ENCODE results near the gene SLC30A3.
"Not testable (repeated sequence)": the region's sequence is repeated elsewhere in the genome, so short reads cannot be mapped to it uniquely, and the experiment has no call there.

The SLC30A3 gene

GRCh38 chr2:27262379-27263286 is at the start of gene SLC30A3:
Gene SLC30A3, minus strand, starts transcription at chr2:27263047. Its CDS starts 141 bp downstream, at chr2:27262906.
- ATAC-seq, result peak; percentile 58 to 59

- no peak for ATAC-seq
Observed at GRCh38 chr2:27312152-27312551, 49.3 kb upstream of the SLC30A3 start.

- no peak for ATAC-seq
Observed at GRCh38 chr2:27309651-27310050, 46.8 kb upstream of the SLC30A3 start.

GRCh38 chr2:27308359-27308881 is 45.6 kb upstream of the SLC30A3 start, which contains the start of gene UCN:
Gene UCN, minus strand, starts transcription at chr2:27308445. Its CDS starts 550 bp downstream, at chr2:27307895.
- ATAC-seq, result no peak

- no peak for ATAC-seq
Observed at GRCh38 chr2:27307545-27308358, 44.9 kb upstream of the SLC30A3 start.

- no peak for ATAC-seq
Observed at GRCh38 chr2:27307287-27307544, 44.4 kb upstream of the SLC30A3 start.

- peak; percentile 47 to 56 for ATAC-seq
Observed at GRCh38 chr2:27306573-27307286, 43.9 kb upstream of the SLC30A3 start.

- peak in 1 of 2 donors; percentile 33 for ATAC-seq
Observed at GRCh38 chr2:27306136-27306535, 43.3 kb upstream of the SLC30A3 start.

- no peak for ATAC-seq
Observed at GRCh38 chr2:27305516-27305915, 42.7 kb upstream of the SLC30A3 start.

GRCh38 chr2:27304488-27305240 is 41.8 kb upstream of the SLC30A3 start:
- ATAC-seq, result no peak

- peak; percentile 36 to 50 for ATAC-seq
Observed at GRCh38 chr2:27303093-27304025, 40.5 kb upstream of the SLC30A3 start.

GRCh38 chr2:27300606-27301005 is 37.8 kb upstream of the SLC30A3 start:
- not testable (repeated sequence) for ATAC-seq

- no peak for ATAC-seq
Observed at GRCh38 chr2:27298391-27299080, 35.7 kb upstream of the SLC30A3 start.

GRCh38 chr2:27297195-27297594 is 34.3 kb upstream of the SLC30A3 start:
- no peak for ATAC-seq

GRCh38 chr2:27296481-27296880 is 33.6 kb upstream of the SLC30A3 start:
- no peak for ATAC-seq

GRCh38 chr2:27294928-27295327 is 32.1 kb upstream of the SLC30A3 start:
- no peak for ATAC-seq

- ATAC-seq, result no peak
Observed at GRCh38 chr2:27291865-27292264, 29.0 kb upstream of the SLC30A3 start.

GRCh38 chr2:27290549-27290948 is 27.7 kb upstream of the SLC30A3 start:
- ATAC-seq, result no peak

- ATAC-seq, result no peak
Observed at GRCh38 chr2:27288610-27289009, 25.8 kb upstream of the SLC30A3 start.

- ATAC-seq, result no peak
Observed at GRCh38 chr2:27285481-27285880, 22.6 kb upstream of the SLC30A3 start.

All from activated CD4-positive, CD25-positive, alpha-beta regulatory T cell treated with anti-CD3 and anti-CD28 coated beads, Interleukin-2, amount 50 U/mL, for 24 hours (primary cell).